ENCODE data around the gene RGS17.

Gene RGS17

DNA sequence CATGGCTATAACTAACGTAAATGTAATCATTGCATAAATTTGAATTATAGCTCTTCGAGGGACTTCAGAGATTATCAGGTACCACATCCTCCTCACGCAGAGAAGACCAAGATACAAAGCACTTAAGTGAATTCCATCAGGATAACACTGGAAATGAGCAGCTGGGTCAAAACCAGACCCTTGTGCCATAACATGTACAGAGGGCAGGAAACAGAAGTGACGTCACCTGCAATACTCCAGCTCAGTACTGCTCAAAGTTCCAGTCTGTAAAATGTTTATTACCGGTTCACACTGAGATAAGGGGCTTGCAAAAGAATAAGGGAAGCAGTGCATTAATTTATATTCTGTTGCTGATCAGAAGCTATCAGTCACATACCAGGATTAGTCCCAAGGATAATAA is 45.8 kb downstream of the RGS17 start:
- no peak for TF ChIP-seq CTCF (IDR thresholded peaks at IDR 0.05; ENCODE audit: low read depth, low read length, missing control alignments)
- no peak for DNase-seq (ENCODE audit: low read depth)
- H3K4me3 ChIP-seq (ENCODE audit: low read depth, low read length): no peak overlapping the region

DNA sequence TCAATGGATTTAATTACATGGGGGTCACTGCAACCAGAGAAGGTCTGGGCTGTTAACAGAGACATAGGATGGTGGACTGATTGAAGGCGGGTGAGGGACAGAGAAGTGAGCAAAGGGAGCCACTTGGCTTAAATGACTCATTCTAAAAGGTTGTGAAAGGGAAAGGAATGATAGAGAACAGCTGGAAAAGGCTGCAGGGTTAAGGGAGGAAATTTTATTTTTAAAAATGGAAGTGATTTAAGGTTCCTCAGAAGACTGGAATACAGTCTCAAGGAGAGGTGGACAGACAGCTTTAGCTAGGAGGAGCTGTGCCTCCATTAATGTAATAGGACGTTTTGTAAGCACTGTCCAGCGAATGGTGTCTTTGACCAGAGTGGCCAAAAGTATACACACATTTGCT is 46.7 kb downstream of the RGS17 start:
- no peak overlapping the region for H3K4me3 ChIP-seq (ENCODE audit: low read depth, low read length)
- no peak for TF ChIP-seq CTCF (IDR thresholded peaks at IDR 0.05; ENCODE audit: low read depth, low read length, missing control alignments)
- no peak for DNase-seq (ENCODE audit: low read depth)

DNA sequence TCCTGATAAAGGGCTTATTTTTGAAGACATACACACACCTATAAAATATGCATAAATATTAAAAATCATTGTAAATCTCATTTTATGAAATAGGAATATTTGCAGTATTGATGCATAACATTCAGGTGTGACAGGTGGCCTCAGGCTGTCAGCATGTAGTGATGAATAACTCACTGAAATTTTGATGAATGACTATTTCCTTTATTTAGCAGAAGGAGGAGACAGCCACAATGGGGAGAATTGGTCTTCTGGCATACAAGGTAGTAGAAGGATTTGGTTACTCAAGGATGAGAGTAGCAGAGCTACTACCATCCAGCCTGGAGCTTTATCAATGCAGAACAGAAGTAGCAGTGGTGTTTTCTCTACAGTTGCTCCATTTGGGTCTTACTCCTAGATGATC is 47.2 kb downstream of the RGS17 start:
- TF ChIP-seq CTCF (IDR thresholded peaks at IDR 0.05; ENCODE audit: low read depth, low read length, missing control alignments): no peak
- DNase-seq (ENCODE audit: low read depth): no peak

DNA sequence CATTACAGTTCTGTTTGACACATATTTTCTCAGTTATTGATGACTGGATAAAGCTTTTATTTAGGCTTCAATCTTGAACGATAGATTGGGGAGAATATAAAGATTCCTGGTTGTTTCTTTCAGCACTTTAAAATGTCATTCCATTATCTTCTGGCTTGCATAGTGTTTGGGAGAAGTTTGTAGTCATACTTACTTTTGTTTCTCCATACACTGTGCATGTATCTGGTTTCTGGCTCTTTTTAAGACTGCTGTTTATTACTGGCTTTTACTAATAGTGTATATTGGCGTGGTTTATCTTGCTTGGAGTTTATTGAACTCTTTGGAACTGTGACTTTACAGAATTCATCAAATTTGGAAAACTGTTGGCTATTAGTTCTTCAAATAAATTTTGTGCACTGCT is 49.2 kb downstream of the RGS17 start:
- no peak for DNase-seq (ENCODE audit: low read depth)
- no peak overlapping the region for H3K4me3 ChIP-seq (ENCODE audit: low read depth, low read length)
- no peak for TF ChIP-seq CTCF (IDR thresholded peaks at IDR 0.05; ENCODE audit: low read depth, low read length, missing control alignments)

More for the DNA sequence above, 47.2 kb downstream of the RGS17 start:
- no peak overlapping the region for H3K4me3 ChIP-seq (ENCODE audit: low read depth, low read length)

DNA sequence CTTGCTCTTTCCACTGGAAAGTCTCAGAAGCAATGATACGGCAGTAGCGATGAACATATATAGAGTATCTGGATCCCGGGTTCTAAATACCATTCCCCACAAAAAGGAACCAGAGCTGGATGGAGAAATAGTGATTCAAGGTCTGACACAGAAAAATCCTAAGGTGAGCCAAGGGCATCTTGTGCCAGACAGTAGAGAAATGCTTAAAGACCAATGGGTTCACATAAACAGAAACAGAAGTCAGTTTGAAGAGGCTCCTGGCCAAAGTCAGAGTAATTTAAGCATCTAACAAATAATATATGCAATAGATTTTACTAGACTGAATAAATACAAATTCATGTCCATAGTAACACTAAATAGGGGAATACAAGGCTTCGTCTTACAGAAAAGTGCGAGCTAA is 54.7 kb downstream of the RGS17 start:
- DNase-seq (ENCODE audit: low read depth): no peak
- no peak for TF ChIP-seq CTCF (IDR thresholded peaks at IDR 0.05; ENCODE audit: low read depth, low read length, missing control alignments)

GRCh38 chr6:153074761-153075160 is 56.3 kb downstream of the RGS17 start:
- no peak for DNase-seq (ENCODE audit: low read depth)
- no peak overlapping the region for H3K4me3 ChIP-seq (ENCODE audit: low read depth, low read length)
- TF ChIP-seq CTCF (IDR thresholded peaks at IDR 0.05; ENCODE audit: low read depth, low read length, missing control alignments): no peak

More for the DNA sequence above, 54.7 kb downstream of the RGS17 start:
- H3K4me3 ChIP-seq (ENCODE audit: low read depth, low read length): no peak overlapping the region

DNA sequence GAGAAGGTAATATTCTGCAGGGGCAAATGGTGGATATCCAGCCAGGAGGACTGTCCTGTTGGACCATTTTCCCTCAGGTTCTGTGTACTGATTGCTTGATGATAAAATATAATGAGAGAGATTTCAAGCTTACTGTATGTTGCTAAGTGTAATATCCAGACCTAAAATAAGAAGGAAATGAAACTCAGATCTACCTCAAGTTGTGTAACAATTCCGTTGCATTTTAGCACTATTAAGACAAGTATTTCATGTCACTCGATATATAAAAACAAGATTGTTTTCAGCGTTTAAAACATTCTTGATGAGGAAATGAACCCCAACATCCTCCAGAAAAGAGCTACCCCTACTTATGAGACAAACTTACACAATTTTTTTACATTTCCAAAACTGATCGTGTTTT is 57.2 kb downstream of the RGS17 start:
- no peak for DNase-seq (ENCODE audit: low read depth)
- TF ChIP-seq CTCF (IDR thresholded peaks at IDR 0.05; ENCODE audit: low read depth, low read length, missing control alignments): no peak
- no peak overlapping the region for H3K4me3 ChIP-seq (ENCODE audit: low read depth, low read length)
